DND-41 (cell line): ENCODE results near the gene CFAP92.

Source experiments
- ATAC-seq: fragments of 200-7000 bp; cut with Tn5 transposase; 3 replicates; pipeline ENCODE4 v1.9.1; 2021; ENCODE audit warnings: low read depth; ENCODE audit not compliant: insufficient read depth
- DNase-seq: peaks from one replicate; pipeline ENCODE4 v3.0.0-alpha.2; 2020
- H2AFZ ChIP-seq: 2 replicates; pipeline ENCODE4 v1.6.0; 2012; ENCODE audit warnings: low read depth, low read length
- H3K27ac ChIP-seq: 2 replicates; pipeline ENCODE4 v1.5.1; 2012; ENCODE audit warnings: low read length, inconsistent platforms
- H3K27me3 ChIP-seq: fragments of 200-600 bp; sonication (generic); 2 replicates; pipeline ENCODE4 v1.6.0; 2012; ENCODE audit warnings: low read length, mild to moderate bottlenecking, inconsistent platforms; ENCODE audit not compliant: insufficient read depth, poor library complexity
- H3K36me3 ChIP-seq: 2 replicates; pipeline ENCODE4 v1.5.1; 2012; ENCODE audit warnings: low read length, inconsistent platforms; ENCODE audit not compliant: insufficient read depth
- H3K4me1 ChIP-seq: 2 replicates; pipeline ENCODE4 v1.5.1; 2012; ENCODE audit warnings: mild to moderate bottlenecking, low read length; ENCODE audit not compliant: insufficient read depth
- H3K4me2 ChIP-seq: 2 replicates; pipeline ENCODE4 v1.6.0; 2012; ENCODE audit warnings: mild to moderate bottlenecking, moderate library complexity, low read length, inconsistent platforms; ENCODE audit not compliant: insufficient read depth
- H3K4me3 ChIP-seq, 2 experiments: fragments of 200-600 bp in 1 of 2; shearing (Covaris generic) in 1 of 2; 2 replicates each; pipeline ENCODE4 v1.5.1; 2012 to 2016; ENCODE audit warnings: inconsistent platforms in 2 of 2, low read length in 2 of 2, mild to moderate bottlenecking in 2 of 2, low read depth in 1 of 2, moderate library complexity in 1 of 2
- H3K79me2 ChIP-seq: 2 replicates; pipeline ENCODE4 v1.6.0; 2012; ENCODE audit warnings: low read length, inconsistent platforms; ENCODE audit not compliant: insufficient read depth
- H3K9ac ChIP-seq: 2 replicates; pipeline ENCODE4 v1.6.0; 2012; ENCODE audit warnings: low read depth, mild to moderate bottlenecking, inconsistent platforms, low read length, moderate library complexity
- H3K9me3 ChIP-seq: 2 replicates; pipeline ENCODE4 v1.5.1; 2012; ENCODE audit warnings: low read length, moderate library complexity, mild to moderate bottlenecking, inconsistent platforms; ENCODE audit not compliant: insufficient read depth, severe bottlenecking
- H4K20me1 ChIP-seq: 2 replicates; pipeline ENCODE4 v1.6.0; 2012; ENCODE audit warnings: low read length; ENCODE audit not compliant: insufficient read depth
- EZH2 ChIP-seq: IDR thresholded peaks from 3 replicates; pipeline ENCODE4 v1.6.1; 2012; ENCODE audit warnings: borderline replicate concordance, low read depth, mild to moderate bottlenecking, moderate library complexity, low read length, inconsistent platforms; ENCODE audit not compliant: severe bottlenecking
- TF ChIP-seq, protein P1 (sequence below): IDR thresholded peaks from 2 replicates; pipeline ENCODE4 v1.5.1; 2012; ENCODE audit warnings: borderline replicate concordance, low read length, moderate library complexity, mild to moderate bottlenecking; ENCODE audit not compliant: poor library complexity, severe bottlenecking; ENCODE audit errors: extremely low read depth

Gene CFAP92

DNA sequence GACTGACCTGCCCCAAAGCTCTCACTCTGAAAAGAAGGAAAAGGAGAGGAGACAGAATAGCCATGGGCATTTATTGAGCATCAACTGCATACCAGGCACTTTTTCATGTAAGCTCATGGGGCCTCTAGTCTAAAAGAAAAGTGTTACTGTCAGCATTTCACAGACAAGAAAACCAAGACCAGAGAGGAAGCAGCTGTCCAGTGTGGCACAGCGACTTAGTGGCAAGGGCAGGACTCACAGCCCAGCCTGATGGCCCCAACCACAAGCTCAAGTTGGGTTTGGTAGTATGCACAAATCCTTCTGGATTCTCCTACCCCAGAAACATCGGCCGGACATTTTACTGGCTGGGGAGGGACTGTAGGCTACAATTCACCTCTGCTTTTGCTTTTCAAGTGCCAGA lies 13.0 kb upstream of the CFAP92 start:
- Histone ChIP-seq H4K20me1 (no peaks in the 10 kb centered on the region), H3K79me2 (no peaks in the 10 kb centered on the region), H2AFZ (no peak overlapping the region), H3K4me3 (no peak overlapping the region), H3K27me3 (no peaks in the 10 kb centered on the region), H3K9me3 (no peaks in the 10 kb centered on the region), H3K4me1 (peaks cover 8% of the 10 kb centered on the region), H3K27ac (no peak overlapping the region), H3K4me2 (no peak overlapping the region), H3K9ac (no peak overlapping the region), H3K36me3 (no peaks in the 10 kb centered on the region)
- no peak for DNase-seq
- TF ChIP-seq, protein P1, sequence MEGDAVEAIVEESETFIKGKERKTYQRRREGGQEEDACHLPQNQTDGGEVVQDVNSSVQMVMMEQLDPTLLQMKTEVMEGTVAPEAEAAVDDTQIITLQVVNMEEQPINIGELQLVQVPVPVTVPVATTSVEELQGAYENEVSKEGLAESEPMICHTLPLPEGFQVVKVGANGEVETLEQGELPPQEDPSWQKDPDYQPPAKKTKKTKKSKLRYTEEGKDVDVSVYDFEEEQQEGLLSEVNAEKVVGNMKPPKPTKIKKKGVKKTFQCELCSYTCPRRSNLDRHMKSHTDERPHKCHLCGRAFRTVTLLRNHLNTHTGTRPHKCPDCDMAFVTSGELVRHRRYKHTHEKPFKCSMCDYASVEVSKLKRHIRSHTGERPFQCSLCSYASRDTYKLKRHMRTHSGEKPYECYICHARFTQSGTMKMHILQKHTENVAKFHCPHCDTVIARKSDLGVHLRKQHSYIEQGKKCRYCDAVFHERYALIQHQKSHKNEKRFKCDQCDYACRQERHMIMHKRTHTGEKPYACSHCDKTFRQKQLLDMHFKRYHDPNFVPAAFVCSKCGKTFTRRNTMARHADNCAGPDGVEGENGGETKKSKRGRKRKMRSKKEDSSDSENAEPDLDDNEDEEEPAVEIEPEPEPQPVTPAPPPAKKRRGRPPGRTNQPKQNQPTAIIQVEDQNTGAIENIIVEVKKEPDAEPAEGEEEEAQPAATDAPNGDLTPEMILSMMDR = no peak
- no peak for TF ChIP-seq EZH2
- ATAC-seq = no peak

DNA sequence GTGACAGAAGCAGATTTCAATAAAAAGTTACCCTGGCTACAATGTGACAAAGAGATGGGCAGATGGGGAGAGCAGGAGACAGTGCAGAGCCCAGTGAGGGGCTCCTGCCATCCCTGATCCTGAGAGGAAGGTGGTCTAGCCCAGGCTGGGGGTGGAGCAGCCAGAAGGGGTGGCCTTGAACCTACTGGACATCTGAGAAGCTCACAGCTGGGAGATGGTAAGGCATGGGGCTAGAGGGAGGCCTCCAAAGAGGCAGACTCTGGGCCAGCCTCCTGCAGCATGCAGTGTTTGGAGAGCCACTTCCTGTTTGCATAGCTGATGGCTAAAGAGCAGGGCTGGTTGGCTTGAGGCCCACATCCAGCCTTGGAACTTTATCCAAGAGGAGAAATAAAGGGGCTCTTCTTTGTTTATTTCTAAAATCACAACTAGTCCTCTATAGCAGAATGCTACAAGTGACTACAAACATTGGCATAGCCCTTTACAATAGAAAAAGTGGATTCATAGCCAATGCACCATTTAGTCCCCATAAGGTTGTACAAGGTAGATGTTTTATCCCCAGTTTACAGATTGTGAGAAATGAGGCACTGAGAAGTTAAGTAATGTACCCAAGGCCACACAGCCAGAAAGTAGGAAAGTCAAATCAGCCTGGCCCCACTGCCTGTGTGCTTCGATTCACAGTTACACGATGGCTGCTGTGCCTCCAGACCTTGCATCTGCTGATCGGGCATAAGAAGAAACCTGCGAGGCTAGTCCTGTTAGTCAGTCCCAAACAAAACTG lies 11.8 kb upstream of the CFAP92 start:
- Histone ChIP-seq H3K27ac (no peak overlapping the region), H3K9ac (no peak overlapping the region), H3K4me3 (no peak overlapping the region), H3K4me2 (no peak overlapping the region), H3K79me2 (no peaks in the 10 kb centered on the region), H3K4me1 (peaks cover 8% of the 10 kb centered on the region), H3K36me3 (no peaks in the 10 kb centered on the region), H4K20me1 (no peaks in the 10 kb centered on the region), H3K9me3 (no peaks in the 10 kb centered on the region), H3K27me3 (no peaks in the 10 kb centered on the region), H2AFZ (0 out of 2 replicates have a peak overlapping the region, but pooled peaks have one; percentile 30)
- TF ChIP-seq, protein P1 = no peak
- TF ChIP-seq EZH2 = no peak
- DNase-seq (peak; percentile 23), ATAC-seq (peak; percentile 53; the same call in 1 of the 3 replicates)

DNA sequence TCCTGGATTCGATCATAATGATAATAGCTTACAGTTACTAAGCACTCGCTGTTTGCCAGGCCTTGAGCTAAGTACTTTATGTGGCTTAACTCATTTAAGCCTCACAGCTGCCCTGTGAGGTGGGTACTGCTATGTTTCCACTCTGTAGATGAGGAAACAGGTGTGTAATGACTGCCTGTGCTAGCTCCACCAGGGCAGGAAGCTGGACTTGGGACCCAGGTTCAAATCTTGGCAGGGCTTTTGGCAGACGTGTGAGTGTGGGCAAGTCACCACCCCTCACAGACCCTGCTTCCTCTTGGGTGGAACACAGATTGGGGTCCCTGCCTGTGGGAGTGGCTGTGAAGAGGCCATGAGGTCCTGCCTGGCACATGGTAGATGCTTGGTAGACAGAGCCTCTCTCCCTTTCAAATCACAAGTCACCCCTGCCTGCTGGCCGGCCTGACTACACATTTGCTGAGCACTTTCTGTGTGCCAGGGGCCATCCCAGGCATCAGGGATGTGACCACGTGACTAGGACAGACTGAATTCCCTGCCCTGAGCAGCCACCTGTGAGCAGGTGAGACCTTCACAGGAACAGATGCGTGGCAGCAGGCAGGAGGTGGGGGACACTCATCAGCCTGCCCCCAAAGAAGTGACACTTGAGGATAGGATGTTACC lies 10.9 kb upstream of the CFAP92 start:
- Histone ChIP-seq H3K27ac (no peak overlapping the region), H4K20me1 (no peaks in the 10 kb centered on the region), H3K79me2 (no peaks in the 10 kb centered on the region), H3K4me3 (no peak overlapping the region), H3K36me3 (no peaks in the 10 kb centered on the region), H3K27me3 (no peaks in the 10 kb centered on the region), H3K9me3 (no peaks in the 10 kb centered on the region), H2AFZ (no peak overlapping the region), H3K9ac (no peak overlapping the region), H3K4me1 (peaks cover 17% of the 10 kb centered on the region), H3K4me2 (no peak overlapping the region)
- no peak for ATAC-seq
- DNase-seq = no peak
- TF ChIP-seq, protein P1 = no peak
- no peak for TF ChIP-seq EZH2
